ENCODE measurements around the gene HS1BP3. TPM values are rescaled to one million over a fixed set of nuclear protein-coding genes. Genes with fewer than 3 reads are reported as not detected.

Gene HS1BP3
- total and polyA plus RNA-seq, 12 donors = 23.7 to 50.1 (median 40.5) TPM

DNA sequence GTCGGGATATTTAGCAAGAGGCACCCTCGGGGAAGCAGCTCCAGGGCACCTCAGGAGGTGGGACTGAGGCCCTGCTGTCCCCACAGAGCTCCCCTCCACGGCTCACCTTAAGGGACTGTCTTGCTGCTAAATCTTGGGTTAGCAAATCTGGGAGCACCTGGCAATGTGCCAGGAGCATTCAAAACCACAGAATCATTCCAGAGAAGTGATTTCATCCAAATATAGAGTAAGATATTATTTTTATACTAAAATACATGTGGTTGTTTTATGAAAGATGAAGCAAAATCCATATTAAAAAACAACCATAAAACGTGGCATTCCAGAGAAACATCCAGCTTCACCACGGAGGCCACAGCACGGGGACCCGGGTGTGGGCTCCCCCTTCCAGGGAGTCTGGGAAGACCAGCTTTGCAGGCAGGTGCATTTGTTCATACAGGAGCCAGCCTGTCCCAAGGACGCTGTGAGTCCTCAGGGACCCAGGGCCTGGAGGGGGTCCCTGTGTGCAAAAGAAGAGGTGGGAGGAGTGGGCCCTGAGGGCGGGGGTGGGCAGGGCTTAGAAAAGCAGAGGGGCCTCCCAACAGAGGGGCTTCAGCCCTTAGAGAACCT lies 16.3 kb downstream of the HS1BP3 start:
- DNase-seq = peak in 4 of 7 donors; percentile 55 to 80 (median 61)
- H3K36me3 ChIP-seq (replicated peaks in 1 of 2) = peaks cover 0 to 9% of the 10 kb centered on the region in 2 donors
- H3K4me1 ChIP-seq (replicated peaks in 1 of 2) = peaks cover 10 to 39% of the 10 kb centered on the region in 2 donors
- no peaks in the 10 kb centered on the region for H3K27me3 ChIP-seq
- intact Hi-C loops (cut with DNase I) = loop anchor here in 1 of 2 donors (5.0 to 10.0 kb wide), 2 partner anchors 130 to 187 kb away; partner anchors contain the start of gene RHOB
- WGBS, 4 donors = 70 to 74% (median 72%) methylated on average over 7 to 9 of the region's 9 CpGs
- TF ChIP-seq POLR2A (IDR thresholded peaks at IDR 0.05) = no peak
- TF ChIP-seq, protein P1, sequence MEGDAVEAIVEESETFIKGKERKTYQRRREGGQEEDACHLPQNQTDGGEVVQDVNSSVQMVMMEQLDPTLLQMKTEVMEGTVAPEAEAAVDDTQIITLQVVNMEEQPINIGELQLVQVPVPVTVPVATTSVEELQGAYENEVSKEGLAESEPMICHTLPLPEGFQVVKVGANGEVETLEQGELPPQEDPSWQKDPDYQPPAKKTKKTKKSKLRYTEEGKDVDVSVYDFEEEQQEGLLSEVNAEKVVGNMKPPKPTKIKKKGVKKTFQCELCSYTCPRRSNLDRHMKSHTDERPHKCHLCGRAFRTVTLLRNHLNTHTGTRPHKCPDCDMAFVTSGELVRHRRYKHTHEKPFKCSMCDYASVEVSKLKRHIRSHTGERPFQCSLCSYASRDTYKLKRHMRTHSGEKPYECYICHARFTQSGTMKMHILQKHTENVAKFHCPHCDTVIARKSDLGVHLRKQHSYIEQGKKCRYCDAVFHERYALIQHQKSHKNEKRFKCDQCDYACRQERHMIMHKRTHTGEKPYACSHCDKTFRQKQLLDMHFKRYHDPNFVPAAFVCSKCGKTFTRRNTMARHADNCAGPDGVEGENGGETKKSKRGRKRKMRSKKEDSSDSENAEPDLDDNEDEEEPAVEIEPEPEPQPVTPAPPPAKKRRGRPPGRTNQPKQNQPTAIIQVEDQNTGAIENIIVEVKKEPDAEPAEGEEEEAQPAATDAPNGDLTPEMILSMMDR (IDR thresholded peaks at IDR 0.05) = no peak
- H3K27ac ChIP-seq = peak overlapping the region; percentile 20 to 97 (median 41)
- H3K9me3 ChIP-seq (replicated peaks in 1 of 3) = no peaks in the 10 kb centered on the region
- no peak overlapping the region for H3K4me3 ChIP-seq

DNA sequence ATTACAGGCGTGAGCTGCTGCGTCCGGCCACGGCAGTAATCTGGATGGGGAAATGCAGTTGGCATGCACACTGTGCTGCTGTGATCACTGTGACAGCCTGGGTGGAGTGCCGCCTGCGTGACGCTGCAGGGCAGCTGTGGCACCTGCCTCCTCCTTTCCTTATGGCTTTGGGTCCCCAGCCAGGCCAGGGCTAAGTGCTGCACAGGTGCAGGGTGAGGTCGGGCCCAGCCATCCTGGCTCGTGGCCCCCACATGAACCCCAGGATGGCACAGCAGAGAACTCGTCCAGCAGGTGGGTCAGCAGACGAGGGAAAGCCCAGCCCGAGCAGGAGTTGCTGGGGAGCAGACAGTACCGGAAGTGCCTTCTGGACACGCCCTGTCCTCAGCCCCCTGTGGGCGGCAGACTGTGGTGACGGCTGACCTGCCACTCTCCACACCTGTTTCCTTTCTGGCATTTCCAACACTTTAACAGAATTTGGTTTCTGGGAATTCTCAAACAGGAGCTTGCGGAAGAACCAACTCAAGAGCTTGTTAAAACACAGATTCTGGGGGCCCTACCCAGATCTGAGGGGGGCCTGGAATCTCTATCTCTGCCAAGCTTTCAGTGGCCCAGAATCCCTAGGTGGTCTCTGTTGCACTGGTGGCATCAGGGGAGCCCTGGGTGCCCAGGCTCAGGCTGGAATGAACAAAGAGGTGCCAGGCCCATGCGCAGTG lies 16.9 kb downstream of the HS1BP3 start:
- peak overlapping the region in 3 of 5 donors; percentile 29 to 97 (median 51) for H3K27ac ChIP-seq
- no peak for DNase-seq
- H3K4me1 ChIP-seq (replicated peaks in 1 of 2) = peaks cover 10 to 39% of the 10 kb centered on the region in 2 donors
- H3K36me3 ChIP-seq (replicated peaks in 1 of 2) = peaks cover 0 to 6% of the 10 kb centered on the region in 2 donors
- no peaks in the 10 kb centered on the region for H3K27me3 ChIP-seq
- intact Hi-C loops (cut with DNase I) = loop anchor here in 1 of 2 donors (10.0 kb wide), 1 partner anchor 129 kb away; no protein-coding TSS in a partner anchor
- WGBS, 4 donors = 75 to 83% (median 79%) methylated on average over 7 to 18 of the region's 18 CpGs
- TF ChIP-seq, protein P1 (IDR thresholded peaks at IDR 0.05) = peak in 3 of 6 experiments; percentile 9 to 11 (median 10)
- TF ChIP-seq POLR2A (IDR thresholded peaks at IDR 0.05) = no peak
- no peak overlapping the region for H3K4me3 ChIP-seq
- H3K9me3 ChIP-seq (replicated peaks in 1 of 3) = no peaks in the 10 kb centered on the region

DNA sequence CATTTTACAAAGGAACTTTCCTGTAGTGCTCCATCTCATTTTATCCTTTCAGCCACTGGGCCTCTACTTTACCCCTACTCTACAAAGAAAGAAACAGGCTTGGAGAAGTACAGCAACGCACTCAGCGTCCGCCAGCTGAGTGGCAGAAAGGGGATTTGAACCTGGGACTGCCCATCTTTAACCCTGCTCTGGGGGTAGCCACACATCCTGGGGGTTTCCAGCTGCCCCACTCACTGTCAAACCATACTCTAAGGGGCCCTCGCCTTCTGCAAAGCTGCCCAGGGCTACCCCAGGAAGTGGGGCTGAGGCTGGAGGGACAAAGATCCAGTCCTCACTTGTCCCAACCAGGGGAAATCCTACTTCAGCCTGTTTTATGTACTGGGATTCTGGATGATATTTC lies 17.9 kb downstream of the HS1BP3 start:
- peak overlapping the region in 1 of 5 donors; percentile 51 for H3K27ac ChIP-seq
- no peak overlapping the region for H3K4me3 ChIP-seq
- intact Hi-C loops (cut with DNase I) = loop anchor here in 1 of 2 donors (10.0 kb wide), 1 partner anchor 128 kb away; no protein-coding TSS in a partner anchor
- DNase-seq = no peak
- no peaks in the 10 kb centered on the region for H3K27me3 ChIP-seq
- no peaks in the 10 kb centered on the region for H3K9me3 ChIP-seq (replicated peaks in 1 of 3)
- H3K4me1 ChIP-seq (replicated peaks in 1 of 2) = peaks cover 10 to 39% of the 10 kb centered on the region in 2 donors
- H3K36me3 ChIP-seq (replicated peaks in 1 of 2) = peaks cover 0 to 6% of the 10 kb centered on the region in 2 donors
- no peak for TF ChIP-seq POLR2A (IDR thresholded peaks at IDR 0.05)
- TF ChIP-seq, protein P1 (IDR thresholded peaks at IDR 0.05) = no peak
- WGBS, 4 donors = 95 to 100% (median 98%) methylated on average over 4 of the region's 4 CpGs

DNA sequence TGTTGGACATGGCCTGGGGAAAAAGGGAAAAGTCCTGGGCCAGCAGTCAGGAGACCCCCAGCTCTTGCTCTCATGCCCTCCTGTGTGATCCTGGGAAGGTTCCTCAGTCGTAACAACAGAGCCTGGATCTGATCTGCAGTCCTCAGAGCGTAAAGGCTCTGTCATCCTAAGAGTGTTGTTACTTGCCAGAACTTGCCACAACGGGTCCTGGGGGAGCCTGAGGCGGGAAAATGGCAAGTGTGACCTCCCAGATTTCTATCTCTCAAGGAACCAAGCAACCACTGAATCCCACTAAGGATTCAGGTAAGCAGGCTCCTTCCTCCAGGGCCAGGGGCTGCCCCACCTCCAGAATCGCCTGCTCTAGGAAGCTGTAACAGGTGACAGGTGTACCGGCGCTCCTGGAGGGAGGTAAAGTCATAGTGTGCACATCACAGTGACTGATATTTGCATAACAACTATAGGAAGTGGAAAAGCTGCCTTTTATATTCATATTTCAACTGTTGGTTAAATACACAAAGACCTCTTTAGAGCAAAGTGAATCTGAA lies 18.4 kb downstream of the HS1BP3 start:
- Histone ChIP-seq H3K4me1 (replicated peaks in 1 of 2) (peaks cover 10 to 36% of the 10 kb centered on the region in 2 donors), H3K4me3 (no peak overlapping the region), H3K36me3 (replicated peaks in 1 of 2) (peaks cover 0 to 2% of the 10 kb centered on the region in 2 donors), H3K27ac (no peak overlapping the region), H3K27me3 (no peaks in the 10 kb centered on the region), H3K9me3 (replicated peaks in 1 of 3) (no peaks in the 10 kb centered on the region)
- no peak for DNase-seq
- 93 to 97% (median 95%) methylated on average over 6 to 7 of the region's 7 CpGs for WGBS, 4 donors
- no peak for TF ChIP-seq POLR2A (IDR thresholded peaks at IDR 0.05)
- TF ChIP-seq, protein P1 (IDR thresholded peaks at IDR 0.05) = no peak
- intact Hi-C loops (cut with DNase I) = loop anchor here in 1 of 2 donors (10.0 kb wide), 1 partner anchor 128 kb away; no protein-coding TSS in a partner anchor
